HCT116 (cell line): ENCODE data around the gene FMN2. TPM values are rescaled to one million over a fixed set of nuclear protein-coding genes. Genes with fewer than 3 reads are reported as not detected.

Experiments
- ATAC-seq: fragments of 200-7000 bp; cut with Tn5 transposase; 2 replicates; pipeline ENCODE4 v1.9.1; 2020; ENCODE audit warnings: mild to moderate bottlenecking, moderate library complexity
- BruUV-seq: library from RNA; stranded (reverse); fragments of 400-500 nt; replicated peaks from 2 replicates; lab custom pipeline; 2021; lab: Mats Ljungman, UMichigan
- CTCF ChIA-PET: fragments of 300-600 bp; sonication (Branson Sonifier 250); formaldehyde crosslinking; loops from one replicate; lab custom pipeline; 2021; ENCODE audit warnings: antibody characterized with exemption; lab: Charles Lee
- POLR2A ChIA-PET: fragments of 300-600, 350-600 bp; sonication (Branson Sonifier 250); formaldehyde crosslinking; loops from one replicate; lab custom pipeline; 2021; ENCODE audit warnings: antibody characterized with exemption; lab: Charles Lee
- RAD21 ChIA-PET, 2 experiments: fragments of 300-600 bp; sonication (Branson Sonifier 250); formaldehyde crosslinking; loops; one replicate each; lab custom pipeline; 2023; ENCODE audit warnings: low total read pairs in 2 of 2; ENCODE audit not compliant: uncharacterized antibody in 2 of 2, unreplicated experiment in 2 of 2, low non-redundant PET in 1 of 2; lab: Charles Lee
- DNase-seq: peaks from one replicate; pipeline ENCODE4 v3.0.0-alpha.2; 2010; ENCODE audit warnings: low read depth, low spot score
- H2AFZ ChIP-seq: fragments of 200-600 bp; shearing (Covaris generic), sonication (generic); 2 replicates; pipeline ENCODE4 v1.6.1; 2017; ENCODE audit warnings: low read depth, mixed run types, mixed read lengths, antibody characterized with exemption, low read length; ENCODE audit not compliant: poor library complexity, severe bottlenecking
- H3K27ac ChIP-seq: 2 replicates; pipeline ENCODE4 v1.5.1; 2012; ENCODE audit warnings: low read depth, low read length
- H3K27me3 ChIP-seq: fragments of 200-600 bp; sonication (generic); 2 replicates; pipeline ENCODE4 v1.6.1; 2016; ENCODE audit warnings: mixed run types, low read length, mixed read lengths; ENCODE audit not compliant: insufficient read depth
- H3K36me3 ChIP-seq, 2 experiments: fragments of 200-500 bp in 1 of 2; fragments of 200-600 bp in 1 of 2; sonication (Bioruptor generic) in 1 of 2; sonication (generic) in 1 of 2; 2 replicates each; pipeline versions ENCODE4 v1.5.1 to v1.6.1; 2014 to 2016; ENCODE audit warnings: low read length in 2 of 2, inconsistent platforms in 1 of 2, mixed read lengths in 1 of 2, mixed run types in 1 of 2; ENCODE audit not compliant: insufficient read depth in 2 of 2, control insufficient read depth in 1 of 2
- H3K4me1 ChIP-seq, 2 experiments: fragments of 200-600 bp in 1 of 2; sonication (generic) in 1 of 2; 2 replicates each; pipeline versions ENCODE4 v1.5.1 to v1.6.1; 2012 to 2017; ENCODE audit warnings: low read length in 2 of 2, inconsistent platforms in 1 of 2, mild to moderate bottlenecking in 1 of 2, mixed read lengths in 1 of 2, mixed run types in 1 of 2, moderate library complexity in 1 of 2; ENCODE audit not compliant: insufficient read depth in 2 of 2, control insufficient read depth in 1 of 2
- H3K4me2 ChIP-seq: fragments of 200-600 bp; sonication (generic); 2 replicates; pipeline ENCODE4 v1.6.1; 2017; ENCODE audit warnings: mixed run types, low read length, mixed read lengths
- H3K4me3 ChIP-seq, 2 experiments: fragments of 200-600 bp in 1 of 2; sonication (generic) in 1 of 2; replicated peaks in 1 of 2; 2 replicates each; pipeline ENCODE4 v1.5.1; 2011 to 2016; ENCODE audit warnings: low read length in 2 of 2, control low read depth in 1 of 2, low read depth in 1 of 2, mild to moderate bottlenecking in 1 of 2, mixed read lengths in 1 of 2, mixed run types in 1 of 2
- H3K79me2 ChIP-seq: fragments of 200-600 bp; sonication (generic); 2 replicates; pipeline ENCODE4 v1.6.1; 2017; ENCODE audit warnings: mild to moderate bottlenecking, mixed run types, low read length, moderate library complexity, mixed read lengths; ENCODE audit not compliant: insufficient read depth
- H3K9ac ChIP-seq: fragments of 200-600 bp; sonication (generic); 2 replicates; pipeline ENCODE4 v1.6.1; 2016; ENCODE audit warnings: low read length, mixed read lengths
- H3K9me2 ChIP-seq: fragments of 200-600 bp; sonication (generic), shearing (Covaris generic); 2 replicates; pipeline ENCODE4 v1.6.1; 2017; ENCODE audit warnings: mixed run types, mild to moderate bottlenecking, moderate library complexity; ENCODE audit not compliant: insufficient read depth
- H3K9me3 ChIP-seq, 2 experiments: fragments of 200-500 bp in 1 of 2; fragments of 200-600 bp in 1 of 2; sonication (Bioruptor generic) in 1 of 2; sonication (generic) in 1 of 2; 2 replicates each; pipeline ENCODE4 v1.6.1; 2014 to 2017; ENCODE audit warnings: low read length in 2 of 2, mixed read lengths in 2 of 2, inconsistent platforms in 1 of 2, low read depth in 1 of 2, mild to moderate bottlenecking in 1 of 2, mixed run types in 1 of 2, moderate library complexity in 1 of 2; ENCODE audit not compliant: control insufficient read depth in 1 of 2, insufficient read depth in 1 of 2
- H4K20me1 ChIP-seq: fragments of 200-600 bp; sonication (generic), shearing (Covaris generic); 2 replicates; pipeline ENCODE4 v1.6.1; 2017; ENCODE audit warnings: mixed run types, mild to moderate bottlenecking, moderate library complexity; ENCODE audit not compliant: insufficient read depth
- CBX3 ChIP-seq: IDR thresholded peaks from 2 replicates; pipeline ENCODE4 v1.6.1; 2012; ENCODE audit warnings: low read depth
- CTCF ChIP-seq, 3 experiments: fragments of 200-600 bp in 1 of 3; sonication (generic) in 1 of 3; IDR thresholded peaks in 2 of 3; conservative IDR thresholded peaks in 1 of 3; 2 replicates each; pipeline ENCODE4 v1.5.1; 2012 to 2017; ENCODE audit warnings: low read depth in 2 of 3, low read length in 2 of 3, antibody characterized with exemption in 1 of 3, borderline replicate concordance in 1 of 3, control low read depth in 1 of 3, mild to moderate bottlenecking in 1 of 3, mixed read lengths in 1 of 3, mixed run types in 1 of 3, moderate library complexity in 1 of 3; ENCODE audit not compliant: insufficient read depth in 1 of 3
- POLR2A ChIP-seq: IDR thresholded peaks from 2 replicates; pipeline ENCODE4 v1.7.0; 2011; ENCODE audit warnings: borderline replicate concordance; ENCODE audit not compliant: insufficient read depth, insufficient read length; ENCODE audit errors: extremely low read depth
- POLR2AphosphoS5 ChIP-seq: IDR thresholded peaks from 2 replicates; pipeline ENCODE4 v1.6.1; 2011; ENCODE audit warnings: mild to moderate bottlenecking, low read depth, low read length, moderate library complexity
- REST ChIP-seq: IDR thresholded peaks from 2 replicates; pipeline ENCODE4 v1.6.1; 2012; ENCODE audit warnings: low read depth
- SIN3A ChIP-seq: IDR thresholded peaks from 2 replicates; pipeline ENCODE4 v1.6.1; 2012; ENCODE audit warnings: low read depth
- SP1 ChIP-seq: IDR thresholded peaks from 2 replicates; pipeline ENCODE4 v1.6.1; 2012; ENCODE audit warnings: low read depth
- TCF7L2 ChIP-seq: IDR thresholded peaks from 2 replicates; pipeline ENCODE4 v1.7.0; 2011; ENCODE audit warnings: borderline replicate concordance, inconsistent platforms; ENCODE audit not compliant: insufficient read depth, insufficient read length; ENCODE audit errors: extremely low read depth
- YY1 ChIP-seq: IDR thresholded peaks from 2 replicates; pipeline ENCODE4 v1.6.1; 2011; ENCODE audit warnings: low read length, low read depth, moderate library complexity, mild to moderate bottlenecking; ENCODE audit not compliant: insufficient replicate concordance; ENCODE audit errors: extremely low read depth
- ZFX ChIP-seq: fragments of 450-650 bp; IDR thresholded peaks from 2 replicates; pipeline ENCODE4 v1.6.1; 2017
- ZNF274 ChIP-seq: fragments of 200-500 bp; sonication (Bioruptor generic); IDR thresholded peaks from 2 replicates; pipeline ENCODE4 v1.6.1; 2014; ENCODE audit warnings: mild to moderate bottlenecking, low read depth, low read length, inconsistent platforms
- intact Hi-C: fragments of 100-400 bp; cut with micrococcal nuclease; formaldehyde crosslinking; loops from 2 replicates; pipeline ENCODE4 v1.10.0; 2022
- total RNA-seq: library from RNA; stranded (reverse); gene quantifications from one replicate; pipeline ENCODE4 v1.2.1, GENCODE V29; 2021; ENCODE audit not compliant: unreplicated experiment
- TF ChIP-seq, protein P1 (sequence below): IDR thresholded peaks from 2 replicates; pipeline ENCODE4 v1.6.1; 2012
- TF ChIP-seq, protein P2 (sequence below): IDR thresholded peaks from 2 replicates; pipeline ENCODE4 v1.6.1; 2012

The FMN2 gene
- total RNA-seq, 1 experiment from 2014 or later, result not detected

DNA sequence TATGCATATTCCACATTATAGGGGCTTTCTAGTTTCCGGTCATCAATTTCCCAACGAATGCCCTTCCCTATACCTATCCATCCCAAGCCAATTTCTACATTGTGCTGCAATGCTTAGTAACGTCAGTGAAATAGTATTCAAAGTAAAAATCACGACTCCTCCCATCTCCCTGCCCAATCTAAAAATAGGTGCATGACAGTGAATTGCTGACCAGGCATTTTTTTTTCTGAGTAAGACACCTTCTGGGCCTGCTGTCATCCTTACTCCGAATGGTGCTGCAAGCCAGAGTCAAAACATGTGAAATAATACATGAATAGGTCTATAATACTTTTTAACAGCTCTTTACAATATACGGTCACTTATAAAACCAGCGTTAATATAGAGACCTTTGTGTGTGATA, 400.1 kb downstream of the FMN2 start:
- TF ChIP-seq POLR2AphosphoS5, result no peak
- TF ChIP-seq POLR2A, result no peak
- TF ChIP-seq ZNF274, result no peak
- TF ChIP-seq, protein P1, sequence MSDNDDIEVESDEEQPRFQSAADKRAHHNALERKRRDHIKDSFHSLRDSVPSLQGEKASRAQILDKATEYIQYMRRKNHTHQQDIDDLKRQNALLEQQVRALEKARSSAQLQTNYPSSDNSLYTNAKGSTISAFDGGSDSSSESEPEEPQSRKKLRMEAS, result no peak
- no peak for TF ChIP-seq YY1
- no peak for TF ChIP-seq TCF7L2
- CTCF ChIA-PET, result no interaction called here
- Histone ChIP-seq H3K4me1 (no peaks in the 10 kb centered on the region), H4K20me1 (no peaks in the 10 kb centered on the region), H3K9ac (no peak overlapping the region), H3K79me2 (no peaks in the 10 kb centered on the region), H2AFZ (no peak overlapping the region), H3K27me3 (no peaks in the 10 kb centered on the region), H3K9me3 (peaks cover 0 to 12% of the 10 kb centered on the region in 2 experiments; a peak in 2 of 4 replicates), H3K4me2 (no peak overlapping the region), H3K9me2 (no peaks in the 10 kb centered on the region), H3K27ac (no peak overlapping the region), H3K36me3 (no peaks in the 10 kb centered on the region), H3K4me3 (no peak overlapping the region)
- RAD21 ChIA-PET, result no interaction called here
- no peak for DNase-seq
- no TSS peak for BruUV-seq
- POLR2A ChIA-PET, result no interaction called here
- no peak for ATAC-seq
- intact Hi-C loops, result no loop called here

GRCh38 chr1:240492832-240493440, 401.3 kb downstream of the FMN2 start:
- CTCF ChIA-PET, result no interaction called here
- ATAC-seq, result no peak
- H3K9me2 ChIP-seq, result no peaks in the 10 kb centered on the region
- no TSS peak for BruUV-seq
- no peak overlapping the region for H3K9ac ChIP-seq
- intact Hi-C loops, result no loop called here
- H3K9me3 ChIP-seq, result peaks cover 0 to 15% of the 10 kb centered on the region in 2 experiments; a peak in 2 of 4 replicates
- no peaks in the 10 kb centered on the region for H3K36me3 ChIP-seq
- H2AFZ ChIP-seq, result no peak overlapping the region
- H3K27me3 ChIP-seq, result no peaks in the 10 kb centered on the region
- H3K4me1 ChIP-seq, result no peaks in the 10 kb centered on the region
- H3K4me3 ChIP-seq, result no peak overlapping the region
- H3K4me2 ChIP-seq, result no peak overlapping the region
- no peaks in the 10 kb centered on the region for H4K20me1 ChIP-seq
- H3K27ac ChIP-seq, result no peak overlapping the region
- POLR2A ChIA-PET, result no interaction called here
- H3K79me2 ChIP-seq, result no peaks in the 10 kb centered on the region
- DNase-seq, result no peak
- RAD21 ChIA-PET, result no interaction called here
- TF ChIP-seq YY1 (no peak), ZNF274 (no peak), ZFX (no peak), CTCF (IDR thresholded peaks at IDR 0.05 in 2 of 3, conservative IDR thresholded peaks at IDR 0.05 in 1 of 3; ENCODE audit: borderline replicate concordance in 1 of 3, insufficient read depth in 1 of 3, low read depth in 2 of 3, low read length in 2 of 3) (no peak), TCF7L2 (no peak), POLR2AphosphoS5 (no peak), CBX3 (no peak), REST (no peak), SIN3A (no peak), SP1 (no peak)
- TF ChIP-seq, protein P2, sequence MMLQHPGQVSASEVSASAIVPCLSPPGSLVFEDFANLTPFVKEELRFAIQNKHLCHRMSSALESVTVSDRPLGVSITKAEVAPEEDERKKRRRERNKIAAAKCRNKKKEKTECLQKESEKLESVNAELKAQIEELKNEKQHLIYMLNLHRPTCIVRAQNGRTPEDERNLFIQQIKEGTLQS, result no peak
